Measurements from ENCODE around the gene HNRNPA2B1. TPM values are rescaled to one million over a fixed set of nuclear protein-coding genes. Genes with fewer than 3 reads are reported as not detected.
A peak's percentile ranks its signal among the peaks of the same experiment; 100 is the strongest.

The HNRNPA2B1 gene
- 100 to 1,000 TPM; 439 to 483 TPM for total RNA-seq

DNA sequence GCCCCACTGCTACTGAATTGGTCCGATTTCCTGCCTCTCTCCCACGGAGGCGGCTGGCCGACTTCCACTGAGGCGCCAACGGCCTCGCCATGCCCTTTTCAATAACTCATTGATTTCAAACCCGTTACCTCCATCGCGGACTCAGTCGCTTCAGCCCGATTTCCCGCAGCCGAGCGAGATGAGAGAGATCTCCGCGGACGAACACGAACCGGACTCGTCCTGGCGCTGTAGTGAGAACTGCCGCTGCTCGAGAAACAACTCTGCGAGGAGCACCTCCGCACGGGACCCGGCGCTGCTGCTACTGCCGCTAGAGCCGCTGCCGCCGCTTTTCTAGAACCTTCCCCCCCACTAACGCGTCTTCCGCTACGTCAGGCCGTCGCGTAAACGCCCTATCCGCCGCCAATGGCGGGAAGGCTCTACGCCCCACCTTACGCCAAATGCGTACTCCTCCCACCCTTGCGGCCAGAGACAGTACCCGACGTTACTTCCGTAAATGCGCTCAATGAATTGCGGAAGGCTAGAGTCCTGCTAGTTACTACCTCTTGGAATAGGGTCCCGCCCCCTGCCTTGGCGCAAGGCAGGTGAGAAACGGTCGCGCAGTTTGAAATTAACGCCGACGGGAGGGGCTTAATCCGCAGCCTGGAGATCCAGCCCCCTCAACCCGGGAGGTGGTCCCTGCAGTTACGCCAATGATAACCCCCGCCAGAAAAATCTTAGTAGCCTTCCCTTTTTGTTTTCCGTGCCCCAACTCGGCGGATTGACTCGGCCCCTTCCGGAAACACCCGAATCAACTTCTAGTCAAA, at the start of gene HNRNPA2B1:
TSS of gene HNRNPA2B1 (minus strand) at position 303 of the 803 bp plus-strand sequence. CDS start at position 134, 169 bp downstream.
- peaks cover 51% of the 10 kb centered on the region for H3K4me1 Mint-ChIP-seq (ENCODE audit: low read depth)

DNA sequence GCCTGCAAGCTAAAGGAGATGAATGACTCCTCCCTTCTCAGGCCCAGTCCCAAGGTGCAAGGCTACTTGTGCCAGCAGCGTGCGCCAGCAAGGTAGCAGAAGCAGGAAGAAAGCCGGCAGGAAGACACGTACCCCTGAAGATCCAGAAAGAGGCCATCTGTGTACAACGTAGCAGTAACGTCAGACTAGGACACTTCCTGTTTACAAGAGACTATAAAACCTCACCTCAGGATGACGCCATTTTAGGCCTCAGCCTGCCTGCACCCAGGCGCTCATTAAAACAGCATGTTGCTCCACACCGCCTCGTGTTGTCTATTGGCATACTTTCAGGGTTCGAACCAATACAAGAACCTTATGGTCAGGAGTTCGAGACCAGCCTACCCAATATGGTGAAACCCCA, 49.7 kb upstream of the HNRNPA2B1 start:
- H3K36me3 Mint-ChIP-seq (ENCODE audit: insufficient read depth in 2 of 2): no peaks in the 10 kb centered on the region
- H3K4me1 Mint-ChIP-seq (ENCODE audit: low read depth): no peaks in the 10 kb centered on the region
- H3K4me3 Mint-ChIP-seq: no peak overlapping the region
- no peak for ATAC-seq (replicated peaks in 1 of 2)
- DNase-seq: no peak
- H3K27ac Mint-ChIP-seq: no peak overlapping the region
- no peaks in the 10 kb centered on the region for H3K27me3 Mint-ChIP-seq (ENCODE audit: low read depth)
- peaks cover 0 to 2% of the 10 kb centered on the region in 2 donors for H3K9me3 Mint-ChIP-seq

More for the DNA sequence above, at the start of gene HNRNPA2B1:
- peaks cover 33 to 66% of the 10 kb centered on the region in 2 donors for H3K36me3 Mint-ChIP-seq (ENCODE audit: insufficient read depth in 2 of 2)
- H3K27me3 Mint-ChIP-seq (ENCODE audit: low read depth): no peaks in the 10 kb centered on the region
- H3K9me3 Mint-ChIP-seq: no peaks in the 10 kb centered on the region
- H3K4me3 Mint-ChIP-seq: peak within 1 kb of the TSS; percentile 96 to 100
- ATAC-seq (replicated peaks in 1 of 2) (peak; percentile 70 to 73), DNase-seq (peak; percentile 97 to 98)
- peak within 1 kb of the TSS; percentile 100 for H3K27ac Mint-ChIP-seq

- Mint-ChIP-seq H3K4me3 (no peak overlapping the region), H3K27me3 (ENCODE audit: low read depth) (no peaks in the 10 kb centered on the region), H3K27ac (no peak overlapping the region), H3K4me1 (ENCODE audit: low read depth) (no peaks in the 10 kb centered on the region), H3K36me3 (ENCODE audit: insufficient read depth in 2 of 2) (no peaks in the 10 kb centered on the region), H3K9me3 (peaks cover 0 to 2% of the 10 kb centered on the region in 2 donors)
- DNase-seq: no peak
- ATAC-seq (replicated peaks in 1 of 2): no peak
Observed at GRCh38 chr7:26245150-26245549, 44.6 kb upstream of the HNRNPA2B1 start.

GRCh38 chr7:26238032-26238431, 37.5 kb upstream of the HNRNPA2B1 start:
- Mint-ChIP-seq H3K4me3 (no peak overlapping the region), H3K9me3 (no peaks in the 10 kb centered on the region), H3K36me3 (ENCODE audit: insufficient read depth in 2 of 2) (no peaks in the 10 kb centered on the region), H3K27me3 (ENCODE audit: low read depth) (peaks cover 6% of the 10 kb centered on the region), H3K4me1 (ENCODE audit: low read depth) (no peaks in the 10 kb centered on the region), H3K27ac (no peak overlapping the region)
- ATAC-seq (replicated peaks in 1 of 2) (no peak), DNase-seq (no peak)

DNA sequence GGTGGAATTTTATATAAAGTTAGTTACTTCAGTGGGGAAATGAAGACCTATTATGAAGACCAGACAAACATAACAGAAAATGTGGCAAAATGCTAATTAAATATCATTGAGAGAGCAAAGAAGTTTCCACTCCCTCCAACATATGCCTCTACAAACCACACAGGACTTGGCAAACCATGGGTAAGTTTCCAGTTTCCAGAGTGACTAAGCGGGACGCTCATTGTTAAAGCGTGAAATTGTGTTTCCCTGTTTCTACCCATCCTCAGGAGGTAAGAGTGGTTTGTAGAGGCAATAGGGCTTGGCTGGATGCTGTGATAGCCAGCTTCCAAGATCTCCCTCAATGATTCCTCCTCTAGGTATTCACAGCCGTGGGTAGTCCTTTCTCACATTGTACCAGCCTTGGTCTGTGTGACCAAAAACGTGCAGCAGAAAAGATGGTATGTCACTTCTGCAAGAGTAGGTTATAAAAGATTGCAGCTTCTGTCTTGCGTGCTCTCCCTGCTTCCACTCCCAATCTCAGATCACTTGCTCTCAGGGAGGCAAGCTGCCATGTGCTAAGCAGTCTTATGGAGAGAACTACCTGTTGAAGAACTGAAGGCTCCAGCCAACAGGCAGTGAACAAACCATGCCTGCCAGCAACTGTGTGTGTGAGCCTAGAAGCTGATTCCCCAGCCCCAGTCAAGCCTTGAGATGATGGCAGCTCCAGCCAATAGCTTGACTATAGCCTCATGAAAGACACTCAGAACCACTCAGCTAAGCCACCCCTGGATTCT, 36.7 kb upstream of the HNRNPA2B1 start:
- no peaks in the 10 kb centered on the region for H3K36me3 Mint-ChIP-seq (ENCODE audit: insufficient read depth in 2 of 2)
- DNase-seq (no peak), ATAC-seq (replicated peaks in 1 of 2) (no peak)
- no peak overlapping the region for H3K27ac Mint-ChIP-seq
- H3K4me1 Mint-ChIP-seq (ENCODE audit: low read depth): no peaks in the 10 kb centered on the region
- no peaks in the 10 kb centered on the region for H3K9me3 Mint-ChIP-seq
- peaks cover 6% of the 10 kb centered on the region for H3K27me3 Mint-ChIP-seq (ENCODE audit: low read depth)
- no peak overlapping the region for H3K4me3 Mint-ChIP-seq

- no peak for DNase-seq
- no peaks in the 10 kb centered on the region for H3K36me3 Mint-ChIP-seq (ENCODE audit: insufficient read depth in 2 of 2)
- no peaks in the 10 kb centered on the region for H3K9me3 Mint-ChIP-seq
- no peak overlapping the region for H3K27ac Mint-ChIP-seq
- no peak overlapping the region for H3K4me3 Mint-ChIP-seq
- no peaks in the 10 kb centered on the region for H3K4me1 Mint-ChIP-seq (ENCODE audit: low read depth)
- no peak for ATAC-seq (replicated peaks in 1 of 2)
- peaks cover 6% of the 10 kb centered on the region for H3K27me3 Mint-ChIP-seq (ENCODE audit: low read depth)
Observed at GRCh38 chr7:26233902-26234511, 33.5 kb upstream of the HNRNPA2B1 start.

DNA sequence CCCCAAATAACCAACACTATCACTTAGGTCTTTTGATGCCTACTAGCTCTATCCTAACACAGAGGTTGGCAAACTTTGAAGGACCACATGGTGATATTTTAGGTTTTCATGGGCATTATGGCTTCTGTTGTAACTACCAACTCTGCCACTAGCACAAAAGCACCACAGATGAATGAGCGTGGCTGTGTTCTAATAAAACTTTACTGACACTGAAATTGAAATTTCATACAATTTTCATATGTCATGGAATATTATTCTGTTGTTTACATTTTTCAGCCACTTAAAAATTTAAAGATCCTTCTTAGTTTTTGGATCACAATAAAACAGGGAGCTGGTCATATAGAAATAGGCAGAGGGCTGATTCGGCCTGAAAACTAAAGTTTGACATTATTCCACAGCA, 27.4 kb upstream of the HNRNPA2B1 start:
- Mint-ChIP-seq H3K9me3 (no peaks in the 10 kb centered on the region), H3K27me3 (ENCODE audit: low read depth) (no peaks in the 10 kb centered on the region), H3K27ac (no peak overlapping the region), H3K4me1 (ENCODE audit: low read depth) (no peaks in the 10 kb centered on the region), H3K4me3 (no peak overlapping the region), H3K36me3 (ENCODE audit: insufficient read depth in 2 of 2) (no peaks in the 10 kb centered on the region)
- DNase-seq: no peak
- ATAC-seq (replicated peaks in 1 of 2): no peak

DNA sequence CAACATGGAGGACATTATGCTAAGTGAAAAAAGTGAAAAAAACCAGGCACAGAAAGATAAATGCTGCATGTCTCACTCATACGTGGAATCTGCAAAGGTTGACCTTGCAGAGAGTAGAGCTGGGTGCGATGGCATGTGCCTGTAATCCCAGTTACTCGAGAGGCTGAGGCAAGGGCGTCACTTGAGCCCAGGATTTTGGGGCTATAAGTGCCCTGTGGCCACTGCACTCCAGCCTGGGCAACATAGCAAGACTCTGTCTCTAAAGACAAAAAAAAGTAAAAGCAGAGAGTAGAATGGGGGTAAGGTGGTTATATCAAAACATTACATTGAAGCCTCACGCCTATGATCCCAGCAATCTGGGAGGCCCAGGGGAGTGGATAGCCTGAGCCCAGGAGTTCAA, 23.8 kb upstream of the HNRNPA2B1 start:
- H3K27ac Mint-ChIP-seq: no peak overlapping the region
- no peak for ATAC-seq (replicated peaks in 1 of 2)
- no peaks in the 10 kb centered on the region for H3K27me3 Mint-ChIP-seq (ENCODE audit: low read depth)
- no peaks in the 10 kb centered on the region for H3K9me3 Mint-ChIP-seq
- no peak overlapping the region for H3K4me3 Mint-ChIP-seq
- DNase-seq: no peak
- no peaks in the 10 kb centered on the region for H3K36me3 Mint-ChIP-seq (ENCODE audit: insufficient read depth in 2 of 2)
- H3K4me1 Mint-ChIP-seq (ENCODE audit: low read depth): no peaks in the 10 kb centered on the region

DNA sequence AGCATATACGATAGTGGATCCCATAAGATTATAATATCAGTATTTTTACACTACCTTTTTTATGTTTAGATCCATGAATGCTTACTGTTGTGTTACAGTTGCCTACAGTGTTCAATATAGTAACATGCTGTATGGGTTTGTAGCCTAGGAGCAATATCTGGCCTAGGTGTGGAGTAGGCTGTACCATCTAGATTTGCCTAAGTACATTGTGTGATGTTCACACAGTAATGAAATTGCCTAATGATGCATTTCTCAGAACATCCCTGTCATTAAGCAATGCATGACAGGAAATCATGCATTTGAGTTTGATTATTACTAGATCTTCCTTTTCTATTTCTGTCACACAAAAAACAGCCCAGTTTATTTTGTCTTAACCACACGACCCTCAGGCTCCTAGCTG, 15.5 kb upstream of the HNRNPA2B1 start:
- Mint-ChIP-seq H3K27ac (peak overlapping the region; percentile 54), H3K4me3 (no peak overlapping the region), H3K36me3 (ENCODE audit: insufficient read depth in 2 of 2) (peaks cover 2 to 14% of the 10 kb centered on the region in 2 donors), H3K27me3 (ENCODE audit: low read depth) (no peaks in the 10 kb centered on the region), H3K4me1 (ENCODE audit: low read depth) (peaks cover 26% of the 10 kb centered on the region), H3K9me3 (peaks cover 0 to 2% of the 10 kb centered on the region in 2 donors)
- ATAC-seq (replicated peaks in 1 of 2): peak; percentile 66 to 73
- no peak for DNase-seq

DNA sequence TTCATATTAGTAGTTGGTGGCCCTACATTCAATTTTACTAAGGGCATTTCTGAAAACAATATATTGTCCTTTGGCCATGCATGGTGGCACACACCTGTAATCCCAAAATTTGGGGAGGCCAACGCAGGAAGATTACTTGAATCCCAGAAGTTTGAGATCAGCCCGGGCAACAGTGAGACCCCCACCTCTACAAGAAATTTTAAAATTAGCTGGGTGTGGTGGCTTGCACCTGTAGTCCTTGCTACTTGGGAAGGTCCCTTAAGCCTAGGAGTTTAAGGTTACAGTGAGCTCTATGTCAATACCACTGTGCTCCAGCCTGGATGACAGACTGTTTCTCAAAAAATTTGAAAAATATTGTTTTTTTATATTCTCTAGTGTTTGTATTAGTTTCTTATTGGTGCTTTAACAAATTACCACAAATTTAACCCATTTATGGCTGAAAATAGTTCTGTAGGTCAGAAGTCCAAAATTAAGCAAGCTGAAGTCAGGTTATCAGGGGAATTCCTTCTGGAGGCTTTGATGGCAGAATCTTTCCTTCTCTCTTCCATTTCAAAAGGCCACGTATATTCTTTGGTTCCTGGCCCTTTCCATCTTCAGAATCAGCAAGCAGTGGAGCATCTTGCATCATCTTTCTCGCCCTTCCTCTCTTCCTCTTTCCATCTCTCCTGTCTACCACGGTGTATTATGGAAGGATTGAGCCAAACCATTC, 13.4 kb upstream of the HNRNPA2B1 start:
- peak overlapping the region; percentile 3 to 17 for H3K4me3 Mint-ChIP-seq
- peak overlapping the region; percentile 84 for H3K27ac Mint-ChIP-seq
- peaks cover 6 to 25% of the 10 kb centered on the region in 2 donors for H3K36me3 Mint-ChIP-seq (ENCODE audit: insufficient read depth in 2 of 2)
- H3K4me1 Mint-ChIP-seq (ENCODE audit: low read depth): peaks cover 26% of the 10 kb centered on the region
- ATAC-seq (replicated peaks in 1 of 2) (no peak), DNase-seq (no peak)
- H3K9me3 Mint-ChIP-seq: peaks cover 0 to 2% of the 10 kb centered on the region in 2 donors
- H3K27me3 Mint-ChIP-seq (ENCODE audit: low read depth): no peaks in the 10 kb centered on the region

GRCh38 chr7:26212921-26213718, 12.6 kb upstream of the HNRNPA2B1 start:
- DNase-seq (no peak), ATAC-seq (replicated peaks in 1 of 2) (no peak)
- Mint-ChIP-seq H3K36me3 (ENCODE audit: insufficient read depth in 2 of 2) (peaks cover 6 to 28% of the 10 kb centered on the region in 2 donors), H3K4me1 (ENCODE audit: low read depth) (peaks cover 26% of the 10 kb centered on the region), H3K27me3 (ENCODE audit: low read depth) (no peaks in the 10 kb centered on the region), H3K4me3 (no peak overlapping the region), H3K9me3 (peaks cover 0 to 2% of the 10 kb centered on the region in 2 donors), H3K27ac (no peak overlapping the region)

DNA sequence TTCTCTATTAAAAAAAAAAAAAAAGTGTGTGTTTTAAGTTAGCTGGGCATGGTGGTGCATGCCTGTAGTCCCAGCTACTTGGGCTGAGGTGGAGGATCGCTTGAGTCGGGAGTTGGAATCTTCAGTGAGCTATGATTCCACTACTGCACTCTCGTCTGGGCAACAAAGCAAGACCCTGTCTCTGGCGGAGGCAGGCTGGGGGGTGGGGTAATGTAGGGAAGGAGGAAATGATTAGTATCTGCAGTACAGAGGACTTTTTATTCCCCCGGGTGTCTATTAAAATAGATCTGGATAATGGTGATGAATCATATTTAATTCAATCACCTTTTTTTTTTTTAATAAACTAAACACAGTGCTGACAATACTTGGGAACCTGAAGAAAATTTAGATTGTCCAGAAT, 7.5 kb upstream of the HNRNPA2B1 start:
- no peak for DNase-seq
- no peaks in the 10 kb centered on the region for H3K9me3 Mint-ChIP-seq
- ATAC-seq (replicated peaks in 1 of 2): no peak
- no peak overlapping the region for H3K4me3 Mint-ChIP-seq
- H3K36me3 Mint-ChIP-seq (ENCODE audit: insufficient read depth in 2 of 2): peaks cover 11 to 65% of the 10 kb centered on the region in 2 donors
- H3K27me3 Mint-ChIP-seq (ENCODE audit: low read depth): no peaks in the 10 kb centered on the region
- peak overlapping the region; percentile 24 for H3K27ac Mint-ChIP-seq
- H3K4me1 Mint-ChIP-seq (ENCODE audit: low read depth): peaks cover 49% of the 10 kb centered on the region

All from activated T-cell treated with anti-CD3 and anti-CD28 coated beads, Interleukin-2, amount 50 U/mL, for 72 hours (primary cell).